Activated CD8-positive, alpha-beta memory T cell treated with anti-CD3 and anti-CD28 coated beads for 48 hours (primary cell): Measurements from ENCODE around the gene ARMC2.
A peak's percentile ranks its signal among the peaks of the same experiment; 100 is the strongest.
"Not testable (repeated sequence)": the region's sequence is repeated elsewhere in the genome, so short reads cannot be mapped to it uniquely, and the experiment has no call there.

Experiments
- DNase-seq, 3 experiments: peaks; one replicate each; pipeline ENCODE4 v3.0.0-alpha.2; 2020; ENCODE audit warnings: low read depth in 2 of 3, low spot score in 2 of 3

ARMC2 gene

DNA sequence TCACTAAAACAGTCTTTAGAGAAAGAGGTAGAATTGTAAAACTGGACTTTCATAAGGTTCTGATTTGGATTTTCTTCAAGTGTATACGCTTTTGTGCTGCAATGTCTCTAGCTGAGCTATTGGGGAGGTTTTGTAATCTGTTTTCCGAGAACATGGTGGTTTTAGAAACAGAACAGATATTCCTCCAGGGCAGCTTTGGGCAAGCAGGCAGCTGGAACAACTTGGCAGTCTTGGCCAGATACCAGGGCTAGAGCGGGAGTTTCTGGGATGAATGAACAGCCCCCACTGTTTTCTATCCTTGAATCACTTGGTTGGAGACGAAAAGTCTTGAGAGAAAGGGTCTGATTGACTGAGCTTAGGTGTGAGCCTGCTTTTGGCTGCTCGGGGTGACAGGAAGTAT lies 17.1 kb upstream of the ARMC2 start:
- no peak for DNase-seq

DNA sequence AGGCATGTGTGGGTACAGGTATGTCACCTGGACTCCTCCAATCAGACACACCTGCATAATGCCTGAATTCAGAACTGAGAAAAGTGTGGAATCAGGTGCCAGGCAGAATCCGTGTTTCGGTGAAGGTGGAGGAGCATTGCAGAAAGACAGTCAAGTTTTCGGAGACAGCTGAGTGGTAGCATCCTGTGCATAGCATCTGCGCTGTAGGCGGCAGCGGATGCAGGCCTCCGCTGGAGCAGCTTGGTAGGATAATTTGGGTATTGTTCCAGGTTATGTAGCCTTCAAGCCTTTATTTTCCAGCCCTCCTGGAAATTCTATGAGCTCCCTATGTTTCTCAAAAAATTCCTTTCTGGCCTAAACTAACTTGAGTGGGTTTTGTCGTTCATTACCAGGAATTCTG lies 15.5 kb upstream of the ARMC2 start:
- DNase-seq, result no peak

DNA sequence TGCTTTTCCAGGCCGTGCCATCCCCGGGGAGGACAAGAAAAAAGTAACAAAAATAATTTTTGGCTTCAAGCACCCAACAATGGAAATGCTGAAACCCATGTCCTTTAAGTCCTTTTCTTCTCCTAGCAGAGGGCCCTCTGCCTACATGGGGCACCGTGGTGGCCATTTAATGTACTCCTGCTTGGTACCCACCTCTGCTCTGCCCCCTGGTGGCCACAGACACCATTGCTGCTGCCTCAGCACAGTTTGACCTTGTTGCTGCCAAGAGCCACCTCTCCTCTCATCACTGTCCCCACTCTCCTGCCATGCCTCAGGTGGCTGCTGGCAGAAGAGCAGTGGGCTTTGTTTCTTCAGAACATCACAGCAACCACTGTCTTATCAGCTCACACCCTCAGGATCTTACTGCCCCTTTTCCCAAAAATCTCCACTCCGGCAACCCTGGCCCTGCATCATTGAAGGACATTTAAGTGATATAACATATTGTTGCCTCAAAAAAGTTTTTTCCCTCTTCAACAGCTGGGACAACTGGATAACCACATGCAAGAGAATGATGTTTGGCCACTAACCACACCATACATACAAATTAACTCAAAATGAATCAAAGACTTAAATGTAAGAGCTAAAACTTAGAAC lies 12.9 kb upstream of the ARMC2 start:
- DNase-seq, result peak; percentile 40 to 72 (median 56)

DNA sequence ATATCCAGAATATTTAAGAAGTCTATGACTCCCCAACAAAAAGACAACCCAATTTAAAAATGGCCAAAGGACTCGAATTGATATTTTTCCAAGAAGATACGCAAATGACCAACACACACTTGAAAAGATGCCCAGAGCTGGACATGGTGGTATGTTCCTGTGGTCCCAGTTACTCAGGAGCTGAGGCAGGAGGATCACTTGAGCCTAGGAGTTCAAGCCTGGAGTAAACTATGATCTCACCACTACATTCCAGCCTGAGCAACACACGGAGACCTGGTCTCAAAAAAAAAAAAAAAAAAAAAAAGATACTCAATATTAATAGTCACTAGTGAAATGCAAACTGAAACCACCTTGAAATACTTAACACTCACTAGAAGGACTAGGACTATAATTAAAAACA lies 12.2 kb upstream of the ARMC2 start:
- no peak for DNase-seq

DNA sequence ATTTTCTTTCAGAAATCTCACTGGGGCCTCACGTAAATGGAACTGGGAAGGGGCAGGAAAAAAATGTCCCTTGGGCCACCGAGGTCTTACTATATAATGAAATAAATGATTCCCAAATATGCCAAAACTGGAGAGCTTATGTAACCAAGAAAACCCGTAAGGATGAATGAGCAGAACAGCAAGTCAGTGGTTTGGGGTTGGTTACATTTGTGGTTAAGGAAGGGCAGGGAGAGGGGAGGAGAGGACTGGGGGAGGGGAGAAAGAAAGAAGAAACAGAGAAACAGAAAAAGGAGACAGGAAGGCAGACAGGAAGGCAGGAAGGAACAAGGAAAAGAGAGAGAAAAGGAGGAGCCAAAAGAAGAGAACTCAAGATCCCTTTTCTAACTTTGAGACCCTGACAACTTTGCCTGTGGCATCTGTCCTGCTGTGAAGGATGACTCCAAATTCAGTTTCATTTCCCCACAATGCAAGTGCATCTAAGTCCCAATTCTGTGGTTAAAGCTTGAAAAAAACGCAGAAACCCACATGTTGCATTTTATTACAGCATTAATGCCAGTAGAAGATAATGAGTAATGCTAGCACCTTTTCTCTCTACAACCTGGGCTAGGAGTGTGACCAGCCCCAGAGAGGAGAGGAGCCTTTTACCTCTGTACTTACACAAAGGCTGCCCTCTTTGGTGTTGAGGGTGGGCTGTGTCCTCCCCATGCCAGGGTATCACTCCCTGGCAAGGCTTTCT lies 10.8 kb upstream of the ARMC2 start:
- no peak for DNase-seq

DNA sequence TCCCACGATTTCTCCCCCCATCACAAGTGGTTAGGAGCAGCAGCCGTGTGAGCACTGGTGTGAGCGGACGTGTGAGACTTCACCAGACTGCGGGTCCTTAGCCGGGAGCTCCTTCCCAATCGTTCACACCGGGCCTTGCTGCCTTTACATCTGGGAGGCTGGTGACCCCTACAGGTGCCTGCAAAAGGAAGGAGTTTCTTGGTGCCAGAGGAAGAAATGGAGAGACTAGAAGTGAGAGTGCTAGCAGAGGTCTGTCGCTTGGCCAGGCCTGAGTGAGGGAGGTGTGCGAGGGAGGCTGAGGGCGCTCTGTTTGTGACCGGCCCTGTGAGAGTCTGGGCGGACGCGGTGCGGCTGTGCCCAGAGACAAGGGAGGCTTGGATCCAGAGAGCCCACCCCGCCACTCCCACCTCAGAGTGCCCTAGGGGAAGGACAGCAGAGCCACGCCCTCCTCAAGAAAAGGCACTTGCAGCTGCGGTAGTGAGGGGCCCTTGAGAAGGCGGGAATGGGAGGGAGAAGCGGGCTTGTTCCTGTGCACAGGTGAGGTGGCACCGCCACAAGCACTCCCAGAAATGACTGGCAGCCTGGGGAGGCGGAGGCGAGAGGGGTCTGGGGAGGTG lies 10.0 kb upstream of the ARMC2 start:
- DNase-seq, result no peak

DNA sequence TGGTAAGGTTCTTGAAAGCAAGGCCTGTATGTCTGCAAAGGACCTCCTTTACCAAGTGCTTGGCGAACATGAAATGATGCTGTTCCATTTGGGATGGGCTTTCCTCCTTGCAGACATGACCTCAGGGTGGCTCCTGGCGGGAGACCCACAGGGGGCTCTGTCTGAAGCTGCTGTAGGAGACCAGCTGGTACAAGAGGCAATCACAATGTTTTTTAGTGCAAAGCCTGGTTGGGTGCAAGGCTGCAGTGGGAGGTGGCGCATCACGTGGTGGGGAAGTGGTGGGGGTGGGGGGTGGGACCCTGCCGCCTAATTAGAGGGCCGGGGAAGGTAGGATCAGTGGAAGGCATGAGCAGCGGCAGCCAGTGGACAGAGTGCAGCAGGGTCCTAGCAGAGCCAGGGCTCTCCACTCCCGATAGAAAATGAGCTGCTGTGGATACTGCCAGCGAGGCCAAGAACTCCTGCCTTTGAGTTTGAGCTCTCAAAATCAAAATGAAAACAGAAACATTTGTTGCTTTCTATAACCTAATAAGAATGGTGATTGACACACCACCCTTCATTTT lies 9.1 kb upstream of the ARMC2 start:
- DNase-seq, result no peak

DNA sequence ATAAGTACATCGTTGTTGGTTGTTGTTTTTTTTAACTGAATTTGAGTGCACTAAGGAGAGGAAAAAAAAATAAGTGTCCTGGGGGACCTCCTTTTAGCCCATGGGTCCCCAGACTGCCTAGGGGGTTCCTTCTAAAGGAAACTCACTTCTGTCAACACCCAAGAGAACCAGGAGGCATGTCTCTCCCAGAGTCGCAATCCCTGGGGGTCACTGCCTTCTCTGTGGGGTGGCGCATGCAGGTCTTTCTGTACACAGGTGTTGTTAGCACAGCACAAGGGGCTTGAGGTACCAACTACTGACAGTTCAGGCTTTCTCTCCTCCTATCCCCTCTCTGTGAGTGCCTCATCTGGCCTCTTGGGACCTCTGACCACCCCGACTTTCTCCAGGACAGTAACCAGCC lies 7.3 kb upstream of the ARMC2 start:
- DNase-seq, result no peak

DNA sequence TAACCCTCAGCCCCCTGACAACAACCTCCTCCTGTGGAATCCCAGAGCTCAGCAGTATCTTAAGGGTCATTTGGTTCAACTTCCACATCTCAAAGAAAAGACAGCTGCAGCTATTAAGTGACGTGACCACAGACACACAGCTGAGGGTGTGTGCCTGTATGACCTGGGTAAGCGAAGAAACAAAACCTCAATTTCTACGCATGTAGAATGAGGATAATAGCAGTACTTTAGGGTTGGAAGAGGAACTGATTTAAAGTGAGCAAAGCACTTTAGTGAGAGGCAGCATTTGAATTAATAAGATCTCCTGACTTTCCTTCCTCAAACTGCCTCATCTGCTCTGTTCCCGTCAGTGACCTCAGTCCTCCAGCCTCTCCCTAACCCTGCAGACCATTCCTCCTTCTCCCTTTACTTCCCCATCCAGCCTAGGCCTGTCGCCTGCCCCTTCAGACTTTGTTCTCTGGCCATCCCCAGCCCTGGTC lies 6.8 kb upstream of the ARMC2 start:
- no peak for DNase-seq

DNA sequence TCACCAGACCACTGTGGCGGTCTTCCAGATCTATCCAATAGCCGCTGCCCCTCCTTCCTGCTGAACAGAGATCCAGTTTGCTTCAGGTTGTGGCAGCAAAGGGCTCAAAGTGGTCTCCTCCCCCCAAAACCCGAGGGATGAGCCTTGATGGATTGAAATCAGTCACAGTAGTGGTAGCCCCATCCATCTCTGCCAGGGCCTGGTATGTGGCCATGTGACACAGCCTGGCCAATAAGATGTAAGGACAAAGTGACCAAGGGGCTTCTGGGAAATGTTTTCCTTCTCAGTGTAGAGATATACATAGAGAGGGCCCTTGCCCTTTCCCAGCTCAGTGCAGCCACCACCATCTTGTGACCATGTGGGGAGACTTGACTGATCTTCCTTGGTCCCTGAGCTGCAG lies 4.1 kb upstream of the ARMC2 start:
- DNase-seq, result no peak

DNA sequence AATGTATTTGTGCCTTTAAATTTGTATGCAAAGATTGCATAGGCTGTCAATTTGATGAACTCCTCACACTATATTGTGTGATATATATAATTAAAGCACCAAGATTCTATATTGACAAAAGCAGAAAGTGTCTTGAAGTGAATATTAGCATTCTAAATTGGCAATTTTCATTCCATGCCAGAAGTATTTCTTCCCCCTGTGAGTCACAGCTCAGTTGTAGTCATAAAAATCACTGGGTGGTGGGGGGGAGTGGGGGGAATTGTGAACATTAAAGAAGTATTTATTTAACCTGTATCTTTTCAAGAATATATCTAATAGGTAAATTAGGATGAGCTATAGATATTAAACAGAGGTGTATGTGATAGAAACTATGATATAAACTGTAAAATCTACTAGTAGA lies 3.1 kb upstream of the ARMC2 start:
- DNase-seq, result no peak

DNA sequence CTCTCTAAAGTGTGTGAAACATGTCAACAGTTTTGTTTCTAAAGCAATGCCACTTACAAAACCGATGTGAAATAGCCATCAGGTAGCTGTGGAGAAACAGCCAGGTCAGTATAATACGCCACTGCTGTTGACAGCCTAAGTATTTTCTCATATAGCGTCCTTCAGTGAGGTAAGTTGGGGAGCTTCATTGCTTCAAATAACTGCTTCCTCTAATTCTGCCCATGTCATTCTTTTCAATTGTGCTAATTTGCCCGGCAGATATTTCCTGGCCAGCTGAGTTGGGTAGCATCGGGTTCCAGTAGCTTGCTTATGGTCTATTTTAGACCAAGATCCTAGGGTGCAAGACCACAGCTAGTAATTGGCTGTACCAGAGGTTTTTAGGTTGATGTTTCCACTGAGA lies 2.1 kb upstream of the ARMC2 start:
- no peak for DNase-seq

DNA sequence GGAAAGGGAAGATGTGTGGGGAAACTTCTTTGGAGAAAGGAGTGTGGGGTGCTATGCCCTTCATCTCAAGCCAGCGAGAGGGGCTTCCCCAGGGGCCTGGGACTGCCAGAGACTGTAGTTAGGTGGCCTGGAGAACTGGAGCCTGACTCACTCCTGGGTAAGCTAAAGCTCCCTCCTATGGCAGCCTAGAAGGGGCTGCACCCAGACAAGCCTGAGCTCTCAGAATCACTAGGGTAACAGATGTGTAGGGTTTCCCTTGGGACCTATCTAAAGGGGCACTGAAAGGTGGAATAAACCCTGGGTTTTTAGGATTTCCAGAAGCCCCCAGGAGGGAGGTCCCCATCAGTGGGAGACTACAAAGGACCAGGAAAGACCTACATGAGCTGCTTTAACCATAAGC lies 1.6 kb upstream of the ARMC2 start:
- DNase-seq, result no peak

DNA sequence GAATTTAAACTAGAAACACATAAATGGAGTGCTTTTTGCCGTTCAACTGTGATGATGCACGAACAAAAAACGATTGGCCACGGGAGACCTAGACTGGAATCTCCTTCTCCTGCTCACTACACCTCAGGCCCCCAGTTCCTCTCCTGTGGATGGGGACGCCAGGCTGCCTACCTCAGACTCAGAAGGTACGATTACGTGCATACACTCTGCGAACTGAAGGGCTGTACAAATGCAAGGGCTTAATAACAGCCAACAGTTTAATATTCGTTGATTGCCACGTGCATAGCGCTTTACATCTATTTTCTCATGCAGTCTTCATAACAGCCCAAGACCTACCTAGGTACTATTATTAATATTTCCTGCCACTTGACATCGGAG lies 495 bp upstream of the ARMC2 start:
- no peak for DNase-seq

DNA sequence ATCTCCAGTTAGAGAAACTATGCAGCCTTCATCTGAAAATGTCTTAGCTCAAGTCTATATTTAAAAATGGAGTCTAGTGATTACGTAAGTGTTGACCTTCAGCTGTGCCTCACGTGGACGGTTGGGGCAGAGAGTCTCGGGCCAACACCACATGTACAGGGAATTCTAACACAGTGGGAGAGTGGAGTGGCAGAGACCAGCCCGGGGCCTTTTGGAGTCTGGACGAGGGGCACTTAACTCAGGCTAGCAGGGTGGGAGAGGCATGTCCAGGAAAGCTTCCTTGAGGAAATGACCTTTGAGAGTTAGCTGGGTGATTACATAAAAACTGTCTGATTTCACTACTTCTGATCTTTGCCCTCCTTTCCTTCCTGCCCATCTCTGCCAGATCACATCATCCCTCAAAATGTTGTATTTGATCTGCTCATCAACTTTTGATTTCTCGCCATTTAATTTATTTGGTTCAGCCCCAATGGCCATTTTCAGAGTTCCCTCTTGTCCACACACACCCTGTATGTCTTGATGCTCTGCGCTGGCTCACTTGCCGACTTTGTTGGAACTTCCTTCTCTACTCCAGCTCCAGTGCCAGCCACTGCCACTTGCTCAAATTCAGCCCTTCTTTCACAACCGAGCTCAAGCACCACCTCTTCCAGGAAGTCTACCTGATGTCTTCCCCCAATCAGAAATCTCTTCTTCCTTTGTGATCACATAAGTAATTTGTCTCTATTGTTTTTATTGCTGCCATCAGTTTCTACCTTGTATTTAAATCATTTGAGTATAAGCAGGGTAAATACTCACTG lies 2.6 kb downstream of the ARMC2 start:
- DNase-seq, result no peak

DNA sequence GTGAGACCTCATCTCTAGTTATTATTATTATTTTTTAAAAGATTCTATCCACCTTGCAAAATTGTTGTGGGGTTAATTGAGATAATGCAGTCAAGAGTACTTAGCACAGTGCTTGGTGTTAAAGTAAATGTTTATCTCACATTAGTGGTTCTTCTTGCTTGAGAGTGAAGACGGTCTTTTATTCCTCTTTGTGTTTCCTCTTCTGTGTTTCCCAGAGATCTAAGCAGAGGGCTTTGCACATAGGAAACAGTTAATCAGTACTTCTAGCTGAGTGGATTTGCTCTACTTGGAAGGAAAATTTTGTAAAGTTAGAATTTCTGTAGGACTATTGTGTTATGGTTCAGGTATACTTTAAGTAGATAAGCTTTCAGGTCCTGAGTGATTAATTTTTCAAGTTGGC lies 3.5 kb downstream of the ARMC2 start:
- DNase-seq, result no peak

DNA sequence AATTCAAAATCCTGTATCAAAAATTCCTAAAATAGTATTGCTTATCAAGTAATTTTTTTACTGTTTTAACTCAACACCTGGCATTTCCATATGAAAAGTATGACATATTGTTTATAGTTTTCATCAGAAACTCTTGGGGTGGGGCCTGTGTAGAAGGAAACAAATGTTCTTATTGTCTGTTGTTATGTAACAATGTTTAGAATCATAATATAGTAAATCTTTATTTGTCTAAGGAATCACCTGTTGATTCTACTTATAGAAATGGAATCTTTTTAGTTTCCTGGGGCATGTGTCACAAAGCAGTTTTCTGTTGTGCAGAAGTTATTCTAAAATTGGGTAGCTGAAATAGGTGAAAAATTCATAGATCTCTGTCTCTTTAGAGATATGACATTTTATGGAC lies 4.9 kb downstream of the ARMC2 start:
- no peak for DNase-seq

DNA sequence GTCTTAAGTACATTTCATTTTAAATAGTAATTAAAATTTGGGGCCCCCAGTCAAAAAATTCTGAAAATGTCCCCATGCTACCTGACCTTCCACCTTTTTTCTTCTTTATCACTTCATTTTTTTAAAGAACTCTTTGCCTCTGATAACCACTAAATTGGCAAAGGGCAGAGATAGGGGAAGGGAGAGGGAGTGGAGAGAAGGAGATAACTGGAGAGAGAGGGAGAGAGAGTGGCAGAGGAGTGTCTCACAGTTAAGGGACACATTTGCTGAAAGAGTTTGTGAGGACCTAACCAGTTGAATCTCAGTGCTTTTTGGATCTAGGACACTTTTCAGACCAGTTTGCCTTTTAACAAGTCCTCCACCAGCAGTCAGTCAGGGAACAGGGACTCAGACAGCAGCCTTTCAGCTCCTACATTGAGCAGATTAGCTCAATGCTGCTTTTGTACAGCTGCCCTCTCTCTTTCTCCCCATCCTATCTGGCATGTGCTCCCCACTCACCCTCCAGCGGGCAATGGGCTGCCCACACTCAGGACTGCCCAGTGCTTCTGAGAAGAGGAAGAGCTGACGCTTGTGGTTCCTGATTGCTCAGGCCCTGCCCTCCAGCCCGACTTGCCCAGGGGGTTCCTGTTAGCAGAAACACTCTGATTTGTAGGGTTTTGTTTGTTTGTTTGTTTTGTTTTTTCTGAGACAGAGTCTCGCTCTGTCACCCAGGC lies 14.4 kb downstream of the ARMC2 start:
- DNase-seq, result no peak

DNA sequence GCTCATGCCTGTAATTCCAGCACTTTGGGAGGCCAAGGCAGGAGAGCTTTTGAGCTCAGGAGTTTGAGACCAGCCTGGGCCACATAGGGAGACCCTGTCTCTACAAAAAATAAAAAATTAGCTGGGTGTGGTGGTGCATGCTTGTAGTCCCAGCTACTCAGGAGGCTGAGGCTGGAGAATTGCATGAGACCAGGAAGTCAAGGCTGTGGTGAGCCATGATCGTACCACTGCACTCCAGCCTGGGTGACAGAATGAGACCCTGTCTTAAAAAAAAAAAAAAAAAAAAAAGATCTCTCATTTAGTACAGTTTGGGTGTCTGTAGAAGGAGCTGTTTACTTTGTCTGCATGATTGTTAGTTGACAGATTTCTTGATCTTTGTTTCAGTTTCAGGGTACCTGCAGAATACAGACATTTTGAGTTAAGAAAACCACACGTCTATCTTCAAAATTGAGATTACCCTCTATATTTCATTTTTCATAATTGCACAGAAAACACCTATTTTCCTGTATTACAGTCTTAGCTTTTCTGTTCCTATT lies 17.6 kb downstream of the ARMC2 start:
- not testable (repeated sequence) for DNase-seq

DNA sequence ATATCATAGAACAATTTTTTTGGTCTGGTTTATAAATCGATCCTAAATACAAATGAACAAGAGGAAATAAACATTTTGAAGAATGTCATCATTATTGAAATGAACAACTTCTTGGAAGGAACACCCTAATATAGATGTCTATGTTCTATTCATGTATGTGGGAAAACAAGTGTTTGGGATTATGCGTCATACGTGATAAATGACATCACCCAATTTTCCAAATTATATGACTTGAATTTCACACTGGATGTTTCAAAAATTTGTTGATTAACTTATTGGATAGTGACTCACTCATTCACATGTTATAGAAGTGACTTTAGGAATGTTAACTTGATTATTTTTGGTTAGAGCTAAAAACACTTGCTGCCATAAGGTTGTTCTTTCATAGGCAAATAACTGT lies 18.6 kb downstream of the ARMC2 start:
- no peak for DNase-seq

DNA sequence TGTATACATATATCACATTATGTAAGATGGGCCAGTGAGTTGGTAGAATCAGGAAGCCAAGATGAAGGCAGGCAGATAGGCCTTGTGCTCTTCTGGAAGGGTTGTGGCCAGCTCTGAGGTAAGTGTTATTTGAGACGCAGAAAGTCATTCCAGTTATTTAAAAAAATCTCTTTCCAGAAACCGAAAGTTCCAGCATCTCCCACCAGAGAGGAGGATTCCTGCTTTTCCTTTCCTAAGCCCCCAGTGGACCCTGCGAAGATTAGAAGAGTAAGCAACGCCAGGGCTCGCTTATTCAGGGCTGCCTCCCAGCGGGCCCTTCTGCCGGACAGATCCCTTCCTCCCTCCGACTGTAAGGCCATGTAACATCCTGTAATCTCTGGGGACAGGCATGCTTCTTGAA lies 20.4 kb downstream of the ARMC2 start:
- no peak for DNase-seq
